ENCODE measurements around the gene ELMO1.

ELMO1 gene

DNA sequence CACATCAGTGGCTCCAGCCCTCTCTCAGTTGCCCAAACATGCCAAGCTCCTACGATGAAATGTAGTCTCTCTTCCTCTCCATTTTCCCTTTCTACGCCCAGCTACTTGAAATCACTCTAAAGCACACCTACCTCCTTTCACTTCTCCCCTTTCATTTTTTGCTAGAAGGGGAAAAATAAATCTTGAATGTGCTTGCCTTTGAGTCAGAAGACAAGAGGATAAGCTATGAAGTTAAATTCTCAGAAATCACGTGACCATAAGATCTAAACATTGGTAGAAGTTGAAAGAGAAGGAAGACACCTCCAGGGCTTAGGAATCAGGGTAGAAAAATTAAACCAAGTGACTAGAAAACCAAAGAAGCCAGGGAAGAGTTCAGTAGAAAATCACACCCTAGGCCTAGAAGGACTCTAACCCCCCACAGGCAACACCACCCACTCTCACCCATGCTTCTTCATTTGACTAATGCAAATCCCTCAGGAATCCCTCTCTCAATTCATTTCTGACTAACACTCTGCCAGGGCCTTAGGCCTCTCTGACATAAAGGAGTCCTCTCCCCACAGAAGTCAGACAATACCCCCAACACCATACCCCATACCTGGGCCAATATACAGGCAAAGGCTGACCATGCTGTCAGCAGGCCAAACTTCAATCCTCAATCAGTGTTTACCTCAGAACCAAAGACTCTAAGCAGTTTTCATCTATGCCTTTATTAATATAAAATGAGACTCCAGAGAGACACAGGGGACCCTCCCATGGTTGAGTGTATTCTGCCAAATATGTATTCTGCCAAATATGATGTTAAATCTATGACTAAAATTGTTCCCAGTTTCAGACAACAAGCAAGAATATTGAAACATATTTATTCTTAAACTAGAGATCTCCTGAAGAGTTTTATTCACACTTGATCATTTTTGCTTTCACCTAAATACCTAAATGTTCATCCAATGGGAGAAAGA lies 84.8 kb downstream of the ELMO1 start:
- no peak overlapping the region for H2AFZ ChIP-seq (ENCODE audit: low read depth, low read length)
- H3K4me1 ChIP-seq (ENCODE audit: insufficient read depth, low read length): no peaks in the 10 kb centered on the region
- H3K4me3 ChIP-seq (ENCODE audit: low read length): no peak overlapping the region
- H3K36me3 ChIP-seq (ENCODE audit: insufficient read depth, low read length): no peaks in the 10 kb centered on the region
- H3K27me3 ChIP-seq (ENCODE audit: insufficient read depth, low read length): no peaks in the 10 kb centered on the region
- no peaks in the 10 kb centered on the region for H3K9me3 ChIP-seq (ENCODE audit: low read length)

DNA sequence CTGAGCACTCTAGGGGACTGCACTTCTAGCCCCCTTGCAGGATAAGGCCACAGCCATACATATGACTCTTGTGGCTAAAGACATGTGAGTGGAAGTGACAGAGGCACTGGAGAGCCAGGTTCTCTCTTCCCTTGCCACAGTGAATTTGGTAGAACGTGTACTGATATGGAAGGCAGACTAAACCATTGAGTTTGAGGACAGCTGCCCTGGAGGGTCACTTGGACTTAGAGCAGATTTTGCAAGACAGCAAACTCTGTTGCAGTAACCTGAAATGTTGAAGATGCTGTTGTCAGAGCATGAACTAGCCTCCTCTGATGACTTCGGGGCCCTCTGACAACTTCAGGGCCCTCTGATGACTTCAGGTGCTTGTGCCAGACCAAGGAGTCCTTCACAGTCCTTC lies 85.9 kb downstream of the ELMO1 start:
- Histone ChIP-seq H2AFZ (ENCODE audit: low read depth, low read length) (no peak overlapping the region), H3K4me1 (ENCODE audit: insufficient read depth, low read length) (no peaks in the 10 kb centered on the region), H3K4me3 (ENCODE audit: low read length) (no peak overlapping the region), H3K9me3 (ENCODE audit: low read length) (no peaks in the 10 kb centered on the region), H3K36me3 (ENCODE audit: insufficient read depth, low read length) (no peaks in the 10 kb centered on the region), H3K27me3 (ENCODE audit: insufficient read depth, low read length) (no peaks in the 10 kb centered on the region)

DNA sequence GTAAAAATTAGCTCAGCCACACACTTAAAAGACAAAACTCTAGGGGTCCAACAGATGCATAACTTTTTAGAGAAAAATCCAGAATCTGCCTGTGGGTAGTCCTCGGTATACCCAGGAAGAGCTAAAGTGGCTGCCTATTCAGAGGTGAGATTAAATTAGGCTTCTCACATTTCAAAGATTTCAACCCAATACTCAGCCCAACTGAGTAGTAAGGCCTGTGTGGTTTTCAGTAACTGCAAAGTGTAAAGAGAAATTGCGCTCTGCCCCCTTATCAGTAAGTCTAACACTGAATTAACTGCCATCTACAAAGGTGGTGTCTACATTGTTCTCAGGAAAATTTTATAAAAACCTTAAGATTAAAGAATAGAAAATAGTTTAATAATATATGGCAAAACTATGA lies 88.2 kb downstream of the ELMO1 start:
- H3K9me3 ChIP-seq (ENCODE audit: low read length): peaks cover 2% of the 10 kb centered on the region
- no peak overlapping the region for H2AFZ ChIP-seq (ENCODE audit: low read depth, low read length)
- no peaks in the 10 kb centered on the region for H3K4me1 ChIP-seq (ENCODE audit: insufficient read depth, low read length)
- H3K36me3 ChIP-seq (ENCODE audit: insufficient read depth, low read length): no peaks in the 10 kb centered on the region
- H3K4me3 ChIP-seq (ENCODE audit: low read length): no peak overlapping the region
- no peaks in the 10 kb centered on the region for H3K27me3 ChIP-seq (ENCODE audit: insufficient read depth, low read length)

DNA sequence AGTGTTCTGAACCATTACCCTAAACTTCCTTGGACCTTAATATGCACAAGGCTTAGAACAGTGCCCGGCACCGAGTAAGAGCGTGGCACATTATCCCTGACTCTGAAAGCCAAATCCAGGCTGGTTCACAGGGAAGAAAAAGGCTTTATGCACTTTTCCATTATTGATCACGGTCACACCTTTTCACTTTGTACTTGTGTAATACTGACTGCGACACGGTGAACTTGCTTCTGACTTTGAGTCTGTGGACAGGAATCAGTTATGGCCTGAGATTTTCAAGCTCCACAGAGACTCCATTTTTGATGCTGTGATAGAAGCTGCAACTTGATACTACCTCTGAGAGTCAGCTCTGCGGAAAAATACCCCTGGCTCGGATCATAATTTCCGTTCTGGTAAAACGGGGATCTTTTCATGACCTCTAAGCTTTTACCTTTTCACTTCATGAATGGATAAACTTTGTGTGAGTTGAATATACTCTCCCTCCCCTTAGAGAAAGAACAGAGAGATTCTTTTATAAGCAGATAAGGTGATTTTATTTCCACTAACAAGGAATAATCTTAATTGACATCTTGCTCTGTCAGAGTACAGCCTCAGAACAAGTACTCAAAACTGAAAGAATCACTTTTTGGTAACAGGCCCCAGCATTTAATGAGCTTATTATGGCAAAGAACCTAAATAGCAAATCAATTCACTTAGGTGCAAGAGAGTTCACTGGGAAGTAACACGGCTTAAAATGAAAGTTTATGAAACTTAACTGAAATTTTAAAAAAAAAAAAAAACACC lies 88.8 kb downstream of the ELMO1 start:
- peaks cover 2% of the 10 kb centered on the region for H3K9me3 ChIP-seq (ENCODE audit: low read length)
- no peaks in the 10 kb centered on the region for H3K4me1 ChIP-seq (ENCODE audit: insufficient read depth, low read length)
- H3K36me3 ChIP-seq (ENCODE audit: insufficient read depth, low read length): no peaks in the 10 kb centered on the region
- no peak overlapping the region for H2AFZ ChIP-seq (ENCODE audit: low read depth, low read length)
- no peak overlapping the region for H3K4me3 ChIP-seq (ENCODE audit: low read length)
- no peaks in the 10 kb centered on the region for H3K27me3 ChIP-seq (ENCODE audit: insufficient read depth, low read length)

DNA sequence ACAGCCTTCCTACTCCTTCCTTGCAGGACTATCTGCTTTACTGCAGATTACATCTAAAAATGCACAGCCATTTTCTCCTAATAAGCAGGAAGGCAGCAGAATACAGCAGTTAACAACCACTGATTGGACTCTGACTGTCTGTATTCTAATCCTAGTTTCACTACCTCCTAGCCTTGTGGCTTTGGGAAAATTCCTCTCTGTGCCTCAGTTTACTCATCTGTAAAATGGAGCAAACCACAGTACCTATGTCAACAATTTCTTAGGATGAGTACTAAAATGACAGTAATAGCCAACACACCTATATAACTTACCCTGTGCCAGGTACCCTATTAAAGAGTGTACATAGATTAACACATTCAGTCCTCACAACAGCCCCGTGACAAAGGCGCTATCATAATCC lies 89.5 kb downstream of the ELMO1 start:
- no peak overlapping the region for H3K4me3 ChIP-seq (ENCODE audit: low read length)

DNA sequence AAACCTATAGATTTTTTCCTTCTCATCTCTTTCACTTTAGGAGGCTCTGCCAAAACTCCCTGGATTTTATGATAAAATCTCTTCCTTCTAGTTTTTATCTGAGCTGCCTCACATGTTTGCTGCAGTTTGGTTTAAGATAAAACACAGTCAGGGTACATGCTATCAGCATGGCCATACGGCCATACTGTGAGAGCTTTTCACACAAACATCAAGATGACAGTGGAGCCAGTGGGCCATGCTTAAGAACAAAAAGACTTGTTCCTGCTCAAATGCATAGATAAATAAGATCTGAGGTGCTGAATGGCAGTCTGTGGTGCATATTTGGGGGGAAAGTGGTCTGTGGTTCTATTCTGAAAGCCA lies 91.0 kb downstream of the ELMO1 start:
- no peaks in the 10 kb centered on the region for H3K4me1 ChIP-seq (ENCODE audit: insufficient read depth, low read length)
- no peak overlapping the region for H2AFZ ChIP-seq (ENCODE audit: low read depth, low read length)
- H3K9me3 ChIP-seq (ENCODE audit: low read length): peaks cover 2% of the 10 kb centered on the region
- no peaks in the 10 kb centered on the region for H3K27me3 ChIP-seq (ENCODE audit: insufficient read depth, low read length)
- no peak overlapping the region for H3K4me3 ChIP-seq (ENCODE audit: low read length)
- no peaks in the 10 kb centered on the region for H3K36me3 ChIP-seq (ENCODE audit: insufficient read depth, low read length)

More for the DNA sequence above, 89.5 kb downstream of the ELMO1 start:
- H3K4me1 ChIP-seq (ENCODE audit: insufficient read depth, low read length): no peaks in the 10 kb centered on the region
- no peaks in the 10 kb centered on the region for H3K36me3 ChIP-seq (ENCODE audit: insufficient read depth, low read length)
- no peaks in the 10 kb centered on the region for H3K27me3 ChIP-seq (ENCODE audit: insufficient read depth, low read length)
- peaks cover 2% of the 10 kb centered on the region for H3K9me3 ChIP-seq (ENCODE audit: low read length)
- no peak overlapping the region for H2AFZ ChIP-seq (ENCODE audit: low read depth, low read length)

DNA sequence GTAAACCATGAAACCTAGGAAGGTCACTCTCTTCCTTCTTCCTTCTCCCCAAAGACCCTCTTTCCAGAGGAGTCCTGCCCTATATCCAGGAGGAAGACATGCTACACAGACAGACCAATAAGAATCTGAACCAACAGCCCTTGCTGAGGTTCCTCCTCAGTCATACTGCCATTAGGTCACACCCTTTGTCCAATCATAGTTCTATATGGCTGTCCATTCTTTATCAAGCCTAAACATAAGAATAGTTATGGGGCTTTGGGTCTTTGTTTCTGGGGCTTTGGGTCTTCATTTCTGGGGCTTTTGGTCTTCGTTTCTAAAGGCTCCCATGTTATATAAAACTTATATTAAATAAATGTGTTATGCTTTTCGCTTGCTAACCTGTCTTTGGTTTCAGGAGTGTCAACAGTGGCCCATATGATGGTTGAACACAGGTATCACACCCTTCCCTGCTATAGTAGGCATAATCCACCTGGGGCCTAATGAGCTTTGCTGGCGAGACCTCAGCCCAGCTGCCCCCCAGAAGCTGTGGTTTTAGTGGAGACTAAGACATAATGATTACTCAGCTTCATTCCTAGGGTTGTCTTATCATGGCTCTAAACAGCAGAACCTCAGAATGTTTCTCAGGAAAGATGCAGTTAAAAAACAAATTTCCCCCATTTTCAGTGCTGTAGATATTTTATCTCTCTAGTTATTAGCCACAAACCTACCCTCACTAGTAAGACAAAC lies 91.6 kb downstream of the ELMO1 start:
- Histone ChIP-seq H3K36me3 (ENCODE audit: insufficient read depth, low read length) (no peaks in the 10 kb centered on the region), H3K4me1 (ENCODE audit: insufficient read depth, low read length) (no peaks in the 10 kb centered on the region), H3K27me3 (ENCODE audit: insufficient read depth, low read length) (no peaks in the 10 kb centered on the region), H3K9me3 (ENCODE audit: low read length) (peaks cover 2% of the 10 kb centered on the region), H3K4me3 (ENCODE audit: low read length) (no peak overlapping the region), H2AFZ (ENCODE audit: low read depth, low read length) (no peak overlapping the region)

DNA sequence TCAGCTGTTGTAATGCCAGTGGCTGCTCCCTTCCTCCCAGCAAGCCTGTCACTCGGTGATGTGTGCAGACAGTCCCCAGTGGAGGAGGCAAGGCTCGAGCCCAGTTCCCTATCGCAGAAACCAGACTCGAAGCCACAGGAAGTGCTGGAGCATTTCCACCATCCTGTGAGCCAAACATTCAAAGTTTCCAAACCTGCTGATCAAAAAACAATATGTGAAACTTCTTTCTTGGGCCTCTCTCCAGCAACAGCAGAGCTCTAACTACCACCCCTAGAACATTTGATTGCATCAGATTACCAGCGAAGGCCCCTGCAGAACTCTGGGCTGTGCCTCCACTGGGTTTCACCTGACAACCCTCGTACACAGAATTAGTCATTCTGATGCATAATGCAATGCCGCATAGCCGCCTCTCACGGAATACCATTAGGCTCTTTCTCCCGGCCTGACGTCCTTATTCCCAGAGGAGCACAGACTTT lies 94.0 kb downstream of the ELMO1 start:
- H3K4me3 ChIP-seq (ENCODE audit: low read length): no peak overlapping the region

DNA sequence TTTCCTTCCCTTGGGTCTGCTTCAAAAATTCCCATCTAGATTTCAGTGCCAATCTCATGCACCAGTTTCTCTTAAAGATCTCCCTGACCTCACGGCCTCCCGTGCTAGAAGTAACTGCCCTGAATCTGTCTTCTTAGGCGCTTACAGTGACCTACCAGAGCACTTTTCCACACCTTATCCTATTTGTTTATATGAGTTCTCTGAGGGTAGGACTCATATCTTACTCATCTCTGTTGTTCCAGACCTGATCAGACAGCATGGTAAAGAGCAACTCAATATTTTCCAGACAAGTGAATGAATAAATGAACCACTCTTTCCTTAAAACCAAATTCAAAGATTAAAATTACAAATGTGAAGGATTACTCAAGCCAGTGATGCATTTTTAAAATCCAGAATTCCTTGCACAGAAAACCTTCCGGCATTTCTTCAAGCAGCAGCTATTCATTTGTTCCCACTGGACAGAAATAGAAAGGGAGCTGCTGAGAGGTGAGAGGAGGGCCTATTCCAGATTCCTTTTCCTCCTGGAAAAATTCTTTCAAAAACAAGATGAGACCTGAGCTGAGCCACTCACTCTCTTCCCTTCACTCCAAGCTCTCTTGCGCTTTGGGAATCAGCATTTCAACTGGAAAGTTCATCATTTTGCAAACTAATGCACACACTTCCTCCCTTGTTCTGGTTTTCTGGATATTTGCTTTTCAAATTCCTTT lies 94.6 kb downstream of the ELMO1 start:
- Histone ChIP-seq H3K9me3 (ENCODE audit: low read length) (peaks cover 2% of the 10 kb centered on the region), H3K4me3 (ENCODE audit: low read length) (no peak overlapping the region), H3K27me3 (ENCODE audit: insufficient read depth, low read length) (no peaks in the 10 kb centered on the region), H3K4me1 (ENCODE audit: insufficient read depth, low read length) (no peaks in the 10 kb centered on the region), H3K36me3 (ENCODE audit: insufficient read depth, low read length) (no peaks in the 10 kb centered on the region), H2AFZ (ENCODE audit: low read depth, low read length) (no peak overlapping the region)

More for the DNA sequence above, 94.0 kb downstream of the ELMO1 start:
- Histone ChIP-seq H3K9me3 (ENCODE audit: low read length) (peaks cover 2% of the 10 kb centered on the region), H3K36me3 (ENCODE audit: insufficient read depth, low read length) (no peaks in the 10 kb centered on the region), H3K27me3 (ENCODE audit: insufficient read depth, low read length) (no peaks in the 10 kb centered on the region), H3K4me1 (ENCODE audit: insufficient read depth, low read length) (no peaks in the 10 kb centered on the region), H2AFZ (ENCODE audit: low read depth, low read length) (no peak overlapping the region)

DNA sequence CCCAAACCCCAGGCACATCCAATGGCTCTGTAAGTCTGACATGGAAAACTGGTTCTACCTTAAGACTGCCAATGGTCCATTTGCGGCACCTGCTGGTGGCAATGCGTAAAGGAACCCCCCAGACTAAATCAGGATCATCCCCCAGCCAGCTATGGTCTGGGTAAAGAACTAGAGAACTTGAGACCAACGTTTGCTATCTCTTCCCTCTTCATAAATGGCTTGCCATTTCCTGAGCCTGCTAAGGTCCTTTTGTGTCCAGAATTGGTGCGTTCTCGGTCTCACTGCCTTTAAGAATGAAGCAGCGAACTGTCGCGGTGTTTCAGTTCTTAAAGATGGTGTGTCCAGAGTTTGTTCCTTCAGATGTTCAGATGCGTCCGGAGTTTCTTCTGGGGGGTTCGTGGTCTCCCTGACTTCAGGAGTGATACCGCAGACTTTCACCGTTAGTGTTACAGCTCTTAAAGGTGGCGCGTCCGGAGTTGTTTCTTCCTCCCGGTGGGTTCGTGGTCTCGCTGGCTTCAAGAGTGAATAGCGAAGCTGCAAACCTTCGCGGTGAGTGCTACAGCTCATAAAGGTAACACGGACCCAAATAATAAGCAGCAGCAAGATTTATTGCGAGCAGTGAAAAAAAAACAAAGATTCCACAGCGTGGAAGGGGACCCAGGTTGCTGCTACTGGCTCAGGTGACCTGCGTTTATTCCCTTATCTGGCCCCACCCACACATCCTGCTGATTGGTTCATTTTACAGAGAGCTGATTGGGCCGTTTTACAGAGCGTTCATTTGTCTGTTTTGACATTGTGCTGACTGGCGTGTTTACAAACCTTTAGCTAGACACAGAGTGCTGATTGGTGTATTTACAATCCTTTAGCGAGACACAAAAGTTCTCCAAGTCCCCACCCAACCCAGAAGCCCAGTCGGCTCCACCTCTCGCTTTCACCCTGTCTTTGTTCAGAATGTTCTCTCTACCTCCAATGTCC lies 95.4 kb downstream of the ELMO1 start:
- H2AFZ ChIP-seq (ENCODE audit: low read depth, low read length): no peak overlapping the region
- no peak overlapping the region for H3K4me3 ChIP-seq (ENCODE audit: low read length)
- H3K9me3 ChIP-seq (ENCODE audit: low read length): peaks cover 2% of the 10 kb centered on the region
- H3K27me3 ChIP-seq (ENCODE audit: insufficient read depth, low read length): no peaks in the 10 kb centered on the region
- H3K36me3 ChIP-seq (ENCODE audit: insufficient read depth, low read length): no peaks in the 10 kb centered on the region
- H3K4me1 ChIP-seq (ENCODE audit: insufficient read depth, low read length): no peaks in the 10 kb centered on the region

DNA sequence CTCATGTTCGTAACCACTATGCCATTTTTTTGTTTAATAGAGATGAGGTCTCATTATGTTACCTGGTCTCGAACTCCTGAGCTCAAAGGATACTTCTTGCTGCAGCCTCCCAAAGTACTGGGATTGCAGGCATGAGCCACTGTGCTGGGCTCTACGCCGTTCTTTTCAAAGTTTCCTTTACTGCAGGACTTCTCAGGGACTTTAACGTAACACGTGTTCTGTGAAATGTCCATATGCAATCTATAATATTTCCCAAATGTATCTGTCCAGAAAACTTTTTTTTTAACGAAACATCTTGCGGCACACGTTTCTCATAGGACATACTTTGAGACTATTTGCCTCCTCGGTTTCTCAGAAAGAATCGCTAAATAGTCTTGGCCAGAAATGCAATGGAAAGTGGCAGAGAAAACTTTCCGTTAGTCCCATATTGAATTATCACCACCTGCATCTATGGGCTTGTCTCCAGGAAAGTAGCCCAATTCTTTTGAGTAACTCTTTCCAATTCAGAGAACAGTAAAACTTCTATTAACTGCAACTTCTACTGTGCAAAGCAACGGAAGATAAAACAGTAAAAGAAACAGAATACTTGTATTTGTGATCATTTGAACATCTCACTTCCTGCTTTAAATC lies 96.3 kb downstream of the ELMO1 start:
- no peak overlapping the region for H2AFZ ChIP-seq (ENCODE audit: low read depth, low read length)
- no peaks in the 10 kb centered on the region for H3K36me3 ChIP-seq (ENCODE audit: insufficient read depth, low read length)
- no peaks in the 10 kb centered on the region for H3K27me3 ChIP-seq (ENCODE audit: insufficient read depth, low read length)
- peaks cover 2% of the 10 kb centered on the region for H3K9me3 ChIP-seq (ENCODE audit: low read length)
- H3K4me3 ChIP-seq (ENCODE audit: low read length): no peak overlapping the region
- H3K4me1 ChIP-seq (ENCODE audit: insufficient read depth, low read length): no peaks in the 10 kb centered on the region
